SU-DHL-6 (cell line): ENCODE data around the gene DAPK1.

Experiments used
- H2AFZ ChIP-seq: fragments of 200-600 bp; sonication (generic); 2 replicates; pipeline ENCODE4 v1.6.1; 2014; ENCODE audit warnings: low read depth, mild to moderate bottlenecking, moderate library complexity, mixed read lengths, antibody characterized with exemption, low read length; ENCODE audit not compliant: severe bottlenecking
- H3F3A ChIP-seq: fragments of 200-600 bp; shearing (Covaris generic); 2 replicates; pipeline ENCODE4 v1.6.0; 2016; ENCODE audit warnings: antibody characterized with exemption, mild to moderate bottlenecking; ENCODE audit not compliant: insufficient read depth
- H3K27ac ChIP-seq: fragments of 200-600 bp; sonication (generic); 2 replicates; pipeline ENCODE4 v1.5.1; 2016; ENCODE audit warnings: low read depth, mild to moderate bottlenecking, low read length, moderate library complexity, mixed read lengths
- H3K27me3 ChIP-seq: fragments of 200-600 bp; sonication (generic), shearing (Covaris generic); 2 replicates; pipeline ENCODE4 v1.6.0; 2014; ENCODE audit warnings: mild to moderate bottlenecking, low read length
- H3K36me3 ChIP-seq: fragments of 200-600 bp; sonication (generic); 2 replicates; pipeline ENCODE4 v1.6.1; 2014; ENCODE audit warnings: mild to moderate bottlenecking, low read length, mixed read lengths
- H3K4me2 ChIP-seq: fragments of 300-600, 200-600 bp; shearing (Covaris generic), sonication (generic); 2 replicates; pipeline ENCODE4 v1.6.0; 2014; ENCODE audit warnings: low read length, low read depth, mild to moderate bottlenecking; ENCODE audit not compliant: poor library complexity, severe bottlenecking
- H3K4me3 ChIP-seq: fragments of 200-600 bp; sonication (generic); 2 replicates; pipeline ENCODE4 v1.5.1; 2014; ENCODE audit warnings: antibody characterized with exemption, low read length, mild to moderate bottlenecking, mixed read lengths; ENCODE audit not compliant: insufficient read depth, poor library complexity, severe bottlenecking
- H3K79me2 ChIP-seq: fragments of 200-600 bp; sonication (generic); 2 replicates; pipeline ENCODE4 v1.6.1; 2014; ENCODE audit warnings: mild to moderate bottlenecking, low read length, moderate library complexity; ENCODE audit not compliant: insufficient read depth
- H3K9ac ChIP-seq: fragments of 200-600 bp; sonication (generic); 2 replicates; pipeline ENCODE4 v1.7.0; 2014; ENCODE audit warnings: mild to moderate bottlenecking, low read length
- H3K9me2 ChIP-seq: fragments of 200-600 bp; sonication (generic); replicated peaks from 2 replicates; pipeline ENCODE4 v1.6.1; 2014; ENCODE audit warnings: low read length; ENCODE audit not compliant: insufficient read depth
- H3K9me3 ChIP-seq: fragments of 200-600 bp; sonication (generic); 2 replicates; pipeline ENCODE4 v1.6.1; 2014; ENCODE audit warnings: low read length, mixed read lengths; ENCODE audit not compliant: insufficient read depth
- H4K20me1 ChIP-seq: fragments of 200-600 bp; sonication (generic); 2 replicates; pipeline ENCODE4 v1.6.1; 2014; ENCODE audit warnings: low read depth, mild to moderate bottlenecking, antibody characterized with exemption, low read length, moderate library complexity, mixed read lengths
- CTCF ChIP-seq: fragments of 200-600 bp; sonication (generic); IDR thresholded peaks from one replicate; pipeline ENCODE4 v1.5.1; 2017; ENCODE audit warnings: antibody characterized with exemption, mild to moderate bottlenecking, low read length, moderate library complexity; ENCODE audit not compliant: insufficient read depth, poor library complexity, severe bottlenecking
- EZH2phosphoT487 ChIP-seq: fragments of 200-600 bp; sonication (generic), shearing (Covaris generic); conservative IDR thresholded peaks from 2 replicates; pipeline ENCODE4 v1.6.1; 2018; ENCODE audit warnings: mild to moderate bottlenecking, antibody characterized with exemption, low read length, moderate library complexity, mixed read lengths

Gene DAPK1

GRCh38 chr9:87684627-87685219 lies 187.1 kb downstream of the DAPK1 start:
- Histone ChIP-seq H4K20me1 (no peaks in the 10 kb centered on the region), H3K79me2 (no peaks in the 10 kb centered on the region), H3K27me3 (no peaks in the 10 kb centered on the region), H3K27ac (no peak overlapping the region), H3K36me3 (no peaks in the 10 kb centered on the region), H2AFZ (no peak overlapping the region), H3K4me3 (no peak overlapping the region), H3K9ac (no peak overlapping the region), H3K4me2 (no peak overlapping the region), H3K9me3 (no peaks in the 10 kb centered on the region), H3F3A (no peaks in the 10 kb centered on the region), H3K9me2 (no peaks in the 10 kb centered on the region)
- TF ChIP-seq EZH2phosphoT487 (no peak), CTCF (peak; percentile 62)

GRCh38 chr9:87685441-87685840 lies 187.8 kb downstream of the DAPK1 start:
- no peaks in the 10 kb centered on the region for H3K79me2 ChIP-seq
- no peak overlapping the region for H2AFZ ChIP-seq
- no peaks in the 10 kb centered on the region for H4K20me1 ChIP-seq
- H3K36me3 ChIP-seq: no peaks in the 10 kb centered on the region
- no peaks in the 10 kb centered on the region for H3K27me3 ChIP-seq
- no peak overlapping the region for H3K4me2 ChIP-seq
- H3K9ac ChIP-seq: no peak overlapping the region
- no peak overlapping the region for H3K27ac ChIP-seq
- no peak overlapping the region for H3K4me3 ChIP-seq
- no peak for TF ChIP-seq CTCF
- no peak for TF ChIP-seq EZH2phosphoT487
- H3F3A ChIP-seq: no peaks in the 10 kb centered on the region
- no peaks in the 10 kb centered on the region for H3K9me3 ChIP-seq
- no peaks in the 10 kb centered on the region for H3K9me2 ChIP-seq

DNA sequence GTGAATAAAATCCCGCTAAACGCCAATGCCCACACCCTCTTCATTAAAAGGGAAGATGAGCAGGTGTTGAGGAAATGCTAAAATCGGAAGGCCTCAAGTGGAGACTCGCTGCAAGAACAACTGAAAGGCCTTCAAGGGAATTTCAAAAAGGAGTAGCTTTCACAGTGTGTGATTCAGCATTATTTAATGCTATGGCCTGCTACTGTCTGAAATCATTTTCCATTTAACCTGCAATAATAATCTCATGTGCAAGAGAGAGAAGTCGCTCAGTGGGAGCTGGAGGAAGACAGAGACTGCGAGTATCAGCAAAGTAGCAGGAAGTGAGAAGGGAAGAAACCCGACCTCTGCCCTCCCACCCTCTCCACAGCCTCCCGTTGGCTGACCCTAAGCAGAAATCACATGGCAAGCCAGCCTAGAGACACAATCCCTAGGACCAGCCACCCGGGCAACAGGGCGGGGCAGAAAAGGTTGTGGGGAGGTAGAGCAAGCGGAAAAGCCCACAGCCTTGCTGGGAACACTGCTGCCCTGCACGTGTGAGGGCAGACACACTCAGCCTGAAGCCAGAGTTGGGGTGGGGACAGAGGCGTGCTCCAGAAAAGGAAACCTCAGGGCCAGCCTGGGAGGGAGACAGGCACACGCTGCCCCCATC lies 188.3 kb downstream of the DAPK1 start:
- H3K9ac ChIP-seq: no peak overlapping the region
- no peak overlapping the region for H3K4me2 ChIP-seq
- TF ChIP-seq CTCF (no peak), EZH2phosphoT487 (no peak)
- H3F3A ChIP-seq: no peaks in the 10 kb centered on the region
- H3K4me3 ChIP-seq: no peak overlapping the region
- no peaks in the 10 kb centered on the region for H3K27me3 ChIP-seq
- no peaks in the 10 kb centered on the region for H3K9me2 ChIP-seq
- H3K9me3 ChIP-seq: no peaks in the 10 kb centered on the region
- no peak overlapping the region for H3K27ac ChIP-seq
- no peak overlapping the region for H2AFZ ChIP-seq
- no peaks in the 10 kb centered on the region for H3K79me2 ChIP-seq
- no peaks in the 10 kb centered on the region for H3K36me3 ChIP-seq
- H4K20me1 ChIP-seq: no peaks in the 10 kb centered on the region
